A549 treated with dexamethasone at 1 μM for 4 hours (cell line): ENCODE measurements around the gene GSAP. TPM values are rescaled to one million over a fixed set of nuclear protein-coding genes. Genes with fewer than 3 reads are reported as not detected.

Experiments
- total RNA-seq: library from RNA; stranded (reverse); fragments of 200-300 nt; extraction: Qiagen RNA extraction; gene quantifications from 5 replicates; pipeline ENCODE4 v1.2.3, GENCODE V29; 2022

GSAP gene
- total RNA-seq = 2.3 to 3.8 TPM (median 3.0 TPM) in 5 replicates

DNA sequence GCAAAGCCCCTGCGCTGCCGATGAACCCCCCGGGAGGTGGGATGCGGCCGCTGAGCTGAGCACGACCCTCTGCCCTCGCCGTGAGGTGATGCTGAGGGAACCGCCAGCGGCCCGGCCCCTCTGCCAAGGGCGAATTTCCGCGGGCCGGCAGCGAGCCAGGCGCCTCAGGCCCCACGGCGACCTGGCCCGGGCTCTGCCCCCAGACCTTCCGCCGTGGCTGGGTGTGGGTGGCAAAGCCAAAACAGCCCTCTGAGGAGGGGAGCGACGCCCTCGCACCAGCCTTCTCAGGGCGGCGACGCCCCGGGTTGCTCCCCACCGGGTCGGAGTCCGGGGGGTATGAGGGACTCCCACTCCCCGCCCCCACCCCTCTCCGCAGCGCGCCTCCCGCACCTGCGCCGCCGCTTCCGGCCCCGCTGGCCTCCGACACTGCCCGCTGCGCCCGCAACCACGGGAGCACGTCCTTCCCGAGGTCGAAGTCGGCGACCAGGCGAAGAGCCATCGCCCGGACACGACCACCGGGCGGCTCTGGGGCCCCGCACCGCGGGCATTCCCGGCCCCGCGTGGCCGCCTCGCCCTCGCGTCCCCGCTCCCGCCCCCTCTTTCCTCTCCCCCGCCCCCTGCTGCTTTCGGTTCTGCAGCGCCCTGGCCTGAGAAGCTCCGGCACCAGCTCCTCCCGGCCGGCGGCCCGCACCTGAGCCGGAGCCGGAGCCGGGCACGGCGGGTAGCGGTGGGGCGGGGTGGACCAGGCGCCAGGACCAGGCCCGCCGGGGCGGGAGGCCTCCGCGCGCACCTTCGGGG is at the start of gene GSAP:
TSS of gene GSAP (minus strand) at position 527 of the 798 bp plus-strand sequence. CDS start at position 499, 28 bp downstream.

Other genes with a start within 250 kb of the GSAP start
- gene FGL2, start 216.5 kb downstream of the GSAP start, total RNA-seq = not detected in 5 replicates
- gene PTPN12, start 120.9 kb upstream of the GSAP start, total RNA-seq = 76.5 to 89.7 TPM (median 84.6 TPM) in 5 replicates